K562 (cell line): Measurements from ENCODE around the gene CLTRN. TPM values are rescaled to one million over a fixed set of nuclear protein-coding genes. Genes with fewer than 3 reads are reported as not detected.

Experiments used
- CREM ChIP-seq: IDR thresholded peaks from 2 replicates; pipeline ENCODE4 v1.6.1; 2014; ENCODE audit warnings: antibody characterized with exemption, low read depth
- EWSR1 ChIP-seq: fragments of 450-650 bp; IDR thresholded peaks from 2 replicates; pipeline ENCODE4 v1.6.1; 2018; ENCODE audit warnings: borderline replicate concordance, mild to moderate bottlenecking, low read depth, moderate library complexity; ENCODE audit not compliant: partially characterized antibody
- GATA2 ChIP-seq: sonication (generic); formaldehyde crosslinking; IDR thresholded peaks from 2 replicates; pipeline ENCODE4 v1.4.0; 2020; ENCODE audit warnings: mild to moderate bottlenecking, missing genetic modification reagents
- GTF2F1 ChIP-seq: IDR thresholded peaks from 2 replicates; pipeline ENCODE4 v1.6.1; 2011; ENCODE audit warnings: low read depth, low read length, improper control_type of control experiment
- HIVEP1 ChIP-seq: fragments of 250-450 bp; sonication (Bioruptor Pico); IDR thresholded peaks from 2 replicates; pipeline ENCODE4 v1.4.0; 2020; ENCODE audit warnings: mild to moderate bottlenecking
- MAZ ChIP-seq, 2 experiments: fragments of 450-650 bp in 1 of 2; sonication (generic) in 1 of 2; formaldehyde crosslinking; IDR thresholded peaks in 1 of 2; conservative IDR thresholded peaks in 1 of 2; 2 replicates each; pipeline versions ENCODE4 v1.4.0 to v1.5.0; 2020; ENCODE audit warnings: mild to moderate bottlenecking in 1 of 2, missing genetic modification reagents in 1 of 2
- NCOR1 ChIP-seq: fragments of 450-650 bp; IDR thresholded peaks from 2 replicates; pipeline ENCODE4 v1.6.1; 2016; ENCODE audit warnings: mild to moderate bottlenecking, moderate library complexity
- PRDM10 ChIP-seq: fragments of 450-650 bp; IDR thresholded peaks from 2 replicates; pipeline ENCODE4 v1.6.1; 2018; ENCODE audit not compliant: partially characterized antibody
- RB1 ChIP-seq: fragments of 450-650 bp; IDR thresholded peaks from 2 replicates; pipeline ENCODE4 v1.6.1; 2017; ENCODE audit warnings: low read depth, mild to moderate bottlenecking
- TAF15 ChIP-seq: fragments of 200-400 bp; formaldehyde crosslinking; IDR thresholded peaks from 2 replicates; pipeline ENCODE4 v1.6.1; 2017; ENCODE audit warnings: mild to moderate bottlenecking, low read depth, low read length, moderate library complexity
- ZNF318 ChIP-seq, 2 experiments: fragments of 450-650 bp; IDR thresholded peaks; 2 replicates each; pipeline ENCODE4 v1.6.1; 2016; ENCODE audit warnings: mild to moderate bottlenecking in 2 of 2, borderline replicate concordance in 1 of 2, low read depth in 1 of 2, moderate library complexity in 1 of 2
- ZNF76 ChIP-seq: fragments of 250-450 bp; sonication (Bioruptor Pico); IDR thresholded peaks from 2 replicates; pipeline ENCODE4 v1.4.0; 2020; ENCODE audit warnings: mild to moderate bottlenecking, moderate library complexity, borderline replicate concordance
- polyA plus RNA-seq, 8 experiments: library from polyadenylated mRNA; depleted of rRNA in 4 of 8; stranded (reverse) in 5 of 8; unstranded in 3 of 8; fragments of >200 nt; fragmentation: Nextera tagmentation in 2 of 8; fragmentation: Illumina TruSeq in 1 of 8; extraction: Ambion mirVana in 2 of 8; extraction: Trizol in 1 of 8; gene quantifications; 2 replicates each; pipeline versions ENCODE4 v1.2.1 to v1.2.3, GENCODE V29; 2011 to 2014; ENCODE audit warnings: inconsistent platforms in 1 of 8, missing spikeins in 1 of 8
- total RNA-seq, 7 experiments: library from RNA; depleted of rRNA in 6 of 7; stranded (reverse); fragments of >200 nt in 6 of 7; fragmentation: Illumina TruSeq in 2 of 7; extraction: Trizol in 2 of 7; gene quantifications; 2 replicates each; pipeline versions ENCODE4 v1.2.1 to v1.2.3, GENCODE V29; 2011 to 2021; ENCODE audit warnings: low replicate concordance in 1 of 7
- TF ChIP-seq, protein P1 (sequence below): fragments of 250-450 bp; sonication (Bioruptor Pico); IDR thresholded peaks from 2 replicates; pipeline ENCODE4 v1.5.0; 2020; ENCODE audit warnings: mild to moderate bottlenecking, borderline replicate concordance

Gene CLTRN
- total and polyA plus RNA-seq, 9 of the 15 experiments (the other 6 are each of a cell fraction or from before 2014, with no cell fraction given) = 0.11 to 0.36 (median 0.18) TPM; not detected in 2

DNA sequence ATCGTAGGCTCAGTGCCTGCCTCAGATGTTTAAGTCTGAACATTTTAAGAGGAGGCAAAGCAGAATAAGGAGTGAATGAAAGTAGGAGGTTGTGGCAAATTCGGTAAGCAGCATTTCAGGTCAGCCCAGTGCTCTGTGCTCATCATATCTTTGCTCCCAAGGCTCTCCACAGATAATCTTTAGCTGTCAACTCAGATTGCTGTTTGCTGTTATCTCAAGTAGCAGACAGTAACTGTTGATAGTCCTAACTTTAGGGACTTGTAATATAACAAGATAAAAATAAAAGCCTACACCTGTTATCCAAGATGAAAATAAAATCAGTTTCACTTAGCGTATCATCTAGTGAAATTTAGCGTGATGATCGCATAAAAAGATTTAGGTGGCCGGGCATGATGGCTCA is 18.6 kb upstream of the CLTRN start (continued):
- TF ChIP-seq ZNF318 (IDR thresholded peaks at IDR 0.05; ENCODE audit: borderline replicate concordance in 1 of 2, low read depth in 1 of 2) = no peak
- TF ChIP-seq CREM = no peak
- peak; percentile 41; the same call in 1 of the 2 replicates for TF ChIP-seq NCOR1
- TF ChIP-seq TAF15 = no peak
- TF ChIP-seq EWSR1 = no peak
- TF ChIP-seq MAZ (CRISPR knock-in tag; conservative IDR thresholded peaks at IDR 0.05 in 1 of 2, IDR thresholded peaks at IDR 0.05 in 1 of 2) = no peak
- TF ChIP-seq, protein P1, sequence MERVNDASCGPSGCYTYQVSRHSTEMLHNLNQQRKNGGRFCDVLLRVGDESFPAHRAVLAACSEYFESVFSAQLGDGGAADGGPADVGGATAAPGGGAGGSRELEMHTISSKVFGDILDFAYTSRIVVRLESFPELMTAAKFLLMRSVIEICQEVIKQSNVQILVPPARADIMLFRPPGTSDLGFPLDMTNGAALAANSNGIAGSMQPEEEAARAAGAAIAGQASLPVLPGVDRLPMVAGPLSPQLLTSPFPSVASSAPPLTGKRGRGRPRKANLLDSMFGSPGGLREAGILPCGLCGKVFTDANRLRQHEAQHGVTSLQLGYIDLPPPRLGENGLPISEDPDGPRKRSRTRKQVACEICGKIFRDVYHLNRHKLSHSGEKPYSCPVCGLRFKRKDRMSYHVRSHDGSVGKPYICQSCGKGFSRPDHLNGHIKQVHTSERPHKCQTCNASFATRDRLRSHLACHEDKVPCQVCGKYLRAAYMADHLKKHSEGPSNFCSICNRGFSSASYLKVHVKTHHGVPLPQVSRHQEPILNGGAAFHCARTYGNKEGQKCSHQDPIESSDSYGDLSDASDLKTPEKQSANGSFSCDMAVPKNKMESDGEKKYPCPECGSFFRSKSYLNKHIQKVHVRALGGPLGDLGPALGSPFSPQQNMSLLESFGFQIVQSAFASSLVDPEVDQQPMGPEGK (CRISPR knock-in tag) = no peak
- TF ChIP-seq RB1 = no peak
- no peak for TF ChIP-seq ZNF76 (CRISPR knock-in tag)
- TF ChIP-seq PRDM10 = no peak
- TF ChIP-seq HIVEP1 (CRISPR knock-in tag) = no peak
- TF ChIP-seq GATA2 = no peak
- no peak for TF ChIP-seq GTF2F1
